Coronary artery (tissue), 2 donors: ENCODE results near the gene LRFN2.

Experiments used
- DNase-seq: peaks from one replicate; pipeline ENCODE4 v3.0.0-alpha.2; 2017; ENCODE audit warnings: low spot score
- H3K27ac ChIP-seq, 2 donors: fragments of 200-600 bp; sonication (generic); one replicate each; pipeline ENCODE4 v1.5.1; 2016 to 2019
- H3K4me3 ChIP-seq: fragments of 200-600 bp; sonication (generic); 2 replicates; pipeline ENCODE4 v1.5.1; 2016; ENCODE audit warnings: mild to moderate bottlenecking, moderate library complexity
- TF ChIP-seq, protein P1 (sequence below): fragments of 200-600 bp; sonication (generic); IDR thresholded peaks from one replicate; pipeline ENCODE4 v1.5.1; 2019; ENCODE audit warnings: antibody characterized with exemption

The LRFN2 gene

GRCh38 chr6:40437631-40438030 lies 149.5 kb downstream of the LRFN2 start:
- no peak for DNase-seq
- TF ChIP-seq, protein P1, sequence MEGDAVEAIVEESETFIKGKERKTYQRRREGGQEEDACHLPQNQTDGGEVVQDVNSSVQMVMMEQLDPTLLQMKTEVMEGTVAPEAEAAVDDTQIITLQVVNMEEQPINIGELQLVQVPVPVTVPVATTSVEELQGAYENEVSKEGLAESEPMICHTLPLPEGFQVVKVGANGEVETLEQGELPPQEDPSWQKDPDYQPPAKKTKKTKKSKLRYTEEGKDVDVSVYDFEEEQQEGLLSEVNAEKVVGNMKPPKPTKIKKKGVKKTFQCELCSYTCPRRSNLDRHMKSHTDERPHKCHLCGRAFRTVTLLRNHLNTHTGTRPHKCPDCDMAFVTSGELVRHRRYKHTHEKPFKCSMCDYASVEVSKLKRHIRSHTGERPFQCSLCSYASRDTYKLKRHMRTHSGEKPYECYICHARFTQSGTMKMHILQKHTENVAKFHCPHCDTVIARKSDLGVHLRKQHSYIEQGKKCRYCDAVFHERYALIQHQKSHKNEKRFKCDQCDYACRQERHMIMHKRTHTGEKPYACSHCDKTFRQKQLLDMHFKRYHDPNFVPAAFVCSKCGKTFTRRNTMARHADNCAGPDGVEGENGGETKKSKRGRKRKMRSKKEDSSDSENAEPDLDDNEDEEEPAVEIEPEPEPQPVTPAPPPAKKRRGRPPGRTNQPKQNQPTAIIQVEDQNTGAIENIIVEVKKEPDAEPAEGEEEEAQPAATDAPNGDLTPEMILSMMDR, result no peak
- Histone ChIP-seq H3K4me3 (no peak overlapping the region), H3K27ac (no peak overlapping the region)

GRCh38 chr6:40436685-40437604 lies 150.2 kb downstream of the LRFN2 start:
- no peak for DNase-seq
- Histone ChIP-seq H3K4me3 (no peak overlapping the region), H3K27ac (no peak overlapping the region)
- TF ChIP-seq, protein P1, result no peak

DNA sequence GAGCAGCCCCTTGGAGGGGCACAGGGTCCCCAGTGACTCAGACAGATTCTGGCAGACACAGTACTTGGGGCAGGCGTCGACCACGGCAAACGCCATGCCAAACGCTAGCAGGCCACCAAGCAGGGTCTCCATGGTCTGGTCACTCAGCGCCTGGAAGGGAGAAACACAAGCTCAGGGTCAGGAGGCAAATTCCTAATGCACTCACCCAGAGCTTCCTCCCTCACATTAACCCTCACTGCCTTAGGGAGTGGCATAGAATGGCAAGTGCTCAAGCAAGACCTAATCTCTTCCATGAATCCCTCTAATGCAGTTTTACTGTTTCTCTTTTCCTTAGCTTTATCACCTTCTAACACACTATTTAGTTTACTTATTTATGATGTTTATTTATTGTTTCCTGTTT lies 154.2 kb downstream of the LRFN2 start:
- H3K27ac ChIP-seq, result no peak overlapping the region
- no peak for DNase-seq
- H3K4me3 ChIP-seq, result no peak overlapping the region
- TF ChIP-seq, protein P1, result no peak

DNA sequence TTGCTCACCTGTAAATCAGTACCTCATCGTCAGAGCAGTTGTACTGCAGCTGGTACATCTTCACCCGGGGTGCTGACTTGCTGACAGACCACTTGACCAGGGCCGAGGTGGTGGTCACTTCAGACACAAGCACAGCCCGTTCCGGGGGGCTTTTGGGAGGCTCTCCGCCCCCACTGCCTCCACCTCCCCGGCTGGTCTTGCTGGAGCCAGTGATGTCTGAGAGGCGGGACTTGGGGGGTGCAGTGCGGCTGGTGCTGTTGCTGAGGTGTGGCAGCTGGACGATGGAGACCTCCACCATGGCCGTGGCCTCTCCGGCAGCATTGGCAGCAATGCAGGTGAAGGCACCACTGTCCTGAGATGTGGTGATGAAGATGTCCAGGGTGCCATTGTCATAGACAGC lies 155.5 kb downstream of the LRFN2 start:
- no peak for DNase-seq
- no peak overlapping the region for H3K27ac ChIP-seq
- TF ChIP-seq, protein P1, result no peak
- H3K4me3 ChIP-seq, result no peak overlapping the region

DNA sequence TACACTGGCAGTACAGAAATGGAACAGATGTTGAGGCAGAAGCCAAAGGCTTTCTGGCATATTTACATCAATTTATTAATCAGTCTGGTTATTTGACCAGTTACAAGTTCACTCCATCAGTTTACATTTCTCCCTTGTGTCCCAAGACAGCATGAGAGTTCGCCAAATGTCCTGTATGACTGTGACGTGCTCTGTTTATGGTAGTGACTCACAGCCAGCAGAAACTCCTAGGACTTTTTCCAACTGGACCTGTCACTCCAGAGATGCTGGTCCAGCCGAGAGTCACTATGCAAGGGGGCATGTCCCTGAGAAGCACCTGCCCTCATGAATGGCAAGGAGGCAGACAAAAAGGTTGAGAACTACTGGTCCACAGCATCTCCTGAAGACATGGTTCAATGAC lies 160.0 kb downstream of the LRFN2 start:
- Histone ChIP-seq H3K27ac (no peak overlapping the region), H3K4me3 (no peak overlapping the region)
- no peak for DNase-seq
- TF ChIP-seq, protein P1, result no peak

DNA sequence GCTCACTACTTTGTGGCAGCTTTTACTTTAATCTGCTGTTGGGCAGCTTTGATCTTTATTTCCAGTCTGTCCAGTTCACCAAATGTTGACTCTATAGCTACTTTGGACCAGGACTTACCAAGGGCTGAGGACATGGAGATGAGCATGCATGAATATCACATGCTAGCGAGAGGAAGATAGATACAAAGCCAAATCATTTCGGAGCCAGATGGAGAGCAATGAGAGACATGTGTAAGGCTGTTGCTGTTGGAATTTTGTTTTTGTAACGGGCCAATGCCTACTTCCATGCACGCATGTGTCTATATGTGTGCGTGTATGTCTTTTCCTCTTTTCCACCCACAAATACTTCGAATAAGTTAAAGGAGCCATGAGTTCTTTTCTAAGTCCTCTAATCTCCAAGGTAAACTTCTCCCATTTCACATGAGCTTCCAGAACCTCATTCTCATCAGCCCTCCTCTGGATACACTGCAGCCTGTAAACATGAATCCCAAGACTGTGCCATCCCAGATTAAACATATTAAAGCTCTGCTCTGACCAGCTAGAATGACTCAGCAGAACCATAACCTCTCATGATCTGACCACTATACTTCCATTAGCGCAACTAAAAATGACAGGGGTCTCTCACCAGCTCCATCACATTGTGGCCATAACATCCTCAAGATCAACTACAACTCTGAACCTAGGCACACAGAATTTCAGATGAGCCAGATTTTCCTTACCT lies 160.7 kb downstream of the LRFN2 start:
- DNase-seq, result no peak
- H3K4me3 ChIP-seq, result no peak overlapping the region
- H3K27ac ChIP-seq, result no peak overlapping the region
- TF ChIP-seq, protein P1, result no peak
